Nasal cavity respiratory epithelium epithelial cell of viscerocranial mucosa (primary cell): ENCODE results near the gene PIWIL4. TPM values are rescaled to one million over a fixed set of nuclear protein-coding genes. Genes with fewer than 3 reads are reported as not detected.

Experiments
- total RNA-seq: library from RNA; depleted of rRNA; stranded (reverse); fragments of >200 nt; gene quantifications from 2 replicates; pipeline ENCODE4 v1.2.3, GENCODE V29; 2014

The PIWIL4 gene
- total RNA-seq, result 0.34 and 1.00 TPM in 2 replicates

DNA sequence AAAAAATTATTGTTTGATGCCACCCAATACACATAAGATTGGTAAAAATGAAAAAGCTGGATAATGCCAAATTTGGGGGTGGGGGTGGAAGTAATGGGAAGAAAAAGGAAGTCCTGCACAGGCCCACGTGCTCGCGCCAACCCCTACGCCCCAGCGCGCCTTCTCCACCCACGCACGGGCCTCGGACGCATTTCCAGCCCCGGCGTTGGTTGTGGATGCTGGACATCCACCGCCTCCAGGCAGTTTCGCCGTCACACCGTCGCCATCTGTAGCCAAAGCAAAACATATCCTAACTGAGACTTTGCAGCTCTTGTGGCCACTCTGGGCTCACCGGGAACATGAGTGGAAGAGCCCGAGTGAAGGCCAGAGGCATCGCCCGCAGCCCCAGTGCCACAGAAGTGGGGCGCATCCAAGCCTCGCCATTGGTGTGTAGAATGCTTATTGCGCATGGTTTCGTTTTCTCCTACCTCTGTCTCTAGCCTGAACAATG is at the start of gene PIWIL4:
TSS of gene PIWIL4 (plus strand) at position 188 of the 490 bp plus-strand sequence. CDS start at position 339, 151 bp downstream.

GRCh38 chr11:94543695-94544645 is 23.2 kb upstream of the PIWIL4 start, which contains the start of gene FUT4:
Gene FUT4, plus strand, starts transcription at chr11:94543921. Its CDS starts 213 bp downstream, at chr11:94544134.

Other genes starting within 250 kb of the PIWIL4 start
- gene GPR83, start 165.9 kb upstream of the PIWIL4 start, total RNA-seq, result under 0.01 and 0.07 TPM in 2 replicates
- gene MRE11, start 73.5 kb upstream of the PIWIL4 start, total RNA-seq, result 8.9 and 18.5 TPM in 2 replicates
- 20.5 and 22.9 TPM in 2 replicates for gene ANKRD49, start 73.4 kb upstream of the PIWIL4 start, total RNA-seq
- not detected in 2 replicates for gene C11orf97, start 54.9 kb upstream of the PIWIL4 start, total RNA-seq
- gene FUT4, start 23.4 kb upstream of the PIWIL4 start, total RNA-seq, result 1.4 and 2.4 TPM in 2 replicates
- gene AMOTL1, start 201.0 kb downstream of the PIWIL4 start, total RNA-seq, result 91.9 and 118 TPM in 2 replicates